K562 (cell line): ENCODE data around the gene ZER1. TPM values are rescaled to one million over a fixed set of nuclear protein-coding genes. Genes with fewer than 3 reads are reported as not detected.
A peak's percentile ranks its signal among the peaks of the same experiment; 100 is the strongest.

Source experiments
- ATAC-seq: fragments of 200-7000 bp; cut with Tn5 transposase; 3 replicates; pipeline ENCODE4 v1.9.1; 2020; ENCODE audit warnings: moderate library complexity
- BruUV-seq: library from RNA; stranded (reverse); fragments of 400-500 nt; replicated peaks from 2 replicates; lab custom pipeline; 2021; lab: Mats Ljungman, UMichigan
- CTCF ChIA-PET: fragments of 300-600 bp; formaldehyde crosslinking; extraction: SDS; loops from one replicate; lab custom pipeline; 2021; ENCODE audit warnings: low intra/inter-chr PET ratio; lab: Yijun Ruan, JAX
- POLR2A ChIA-PET: fragments of 300-600, 350-650 bp; sonication (Branson Sonifier 250); formaldehyde crosslinking; extraction: SDS; loops from one replicate; lab custom pipeline; 2021; ENCODE audit warnings: antibody characterized with exemption, inconsistent platforms; lab: Yijun Ruan, JAX
- DNase-seq, 4 experiments: peaks; one replicate each; pipeline versions ENCODE4 v3.0.0 to v3.0.0-alpha.2; 2011 to 2018; ENCODE audit warnings: low spot score in 3 of 4, mixed read lengths in 3 of 4; ENCODE audit errors: extremely low read depth in 1 of 4
- FAIRE-seq: peaks from 2 replicates; lab custom pipeline; 2011; peaks lifted over from hg19 to GRCh38; lab: Jason Lieb, UNC
- H2AFZ ChIP-seq: 2 replicates; pipeline ENCODE4 v1.6.0; 2011; ENCODE audit warnings: low read depth, low read length, control low read depth, inconsistent platforms
- H3K27ac ChIP-seq: fragments of 200-600 bp; 3 replicates; pipeline ENCODE4 v1.8.0; 2011; ENCODE audit warnings: low read depth, mild to moderate bottlenecking, control low read depth, inconsistent platforms, low read length, moderate library complexity, mixed read lengths; ENCODE audit errors: extremely low read depth
- H3K27me3 ChIP-seq, 2 experiments: fragments of 300-600 bp in 1 of 2; 2 replicates in 1 of 2; 3 replicates in 1 of 2; pipeline versions ENCODE4 v1.6.0 to v1.8.0; 2011; ENCODE audit warnings: inconsistent platforms in 2 of 2, low read length in 2 of 2, mild to moderate bottlenecking in 1 of 2, mixed read lengths in 1 of 2, moderate library complexity in 1 of 2; ENCODE audit not compliant: control insufficient read depth in 2 of 2, insufficient read depth in 2 of 2
- H3K36me3 ChIP-seq: fragments of 300-600 bp; 3 replicates; pipeline ENCODE4 v1.8.0; 2011; ENCODE audit warnings: mild to moderate bottlenecking, low read length, inconsistent platforms; ENCODE audit not compliant: control insufficient read depth, insufficient read depth
- H3K4me1 ChIP-seq, 2 experiments: fragments of 200-600 bp in 1 of 2; replicated peaks in 1 of 2; 2 replicates in 1 of 2; 3 replicates in 1 of 2; pipeline versions ENCODE4 v1.5.1 to v1.8.0; 2011; ENCODE audit warnings: inconsistent platforms in 2 of 2, low read length in 2 of 2, mild to moderate bottlenecking in 1 of 2, mixed read lengths in 1 of 2, moderate library complexity in 1 of 2; ENCODE audit not compliant: control insufficient read depth in 2 of 2, insufficient read depth in 2 of 2
- H3K4me2 ChIP-seq: 2 replicates; pipeline ENCODE4 v1.6.1; 2011; ENCODE audit warnings: low read length, control low read depth, inconsistent platforms, mixed read lengths; ENCODE audit not compliant: insufficient read depth
- H3K4me3 ChIP-seq: fragments of 200-600 bp; sonication (generic), shearing (Covaris generic); 2 replicates; pipeline ENCODE4 v1.5.1; 2016; ENCODE audit warnings: control low read depth, inconsistent platforms
- H3K79me2 ChIP-seq: fragments of 200-600 bp; 3 replicates; pipeline ENCODE4 v1.8.0; 2011; ENCODE audit warnings: low read length, inconsistent platforms; ENCODE audit not compliant: control insufficient read depth, insufficient read depth
- H3K9ac ChIP-seq, 2 experiments: 2 replicates each; pipeline versions ENCODE4 v1.6.0 to v1.6.1; 2011; ENCODE audit warnings: low read depth in 2 of 2, low read length in 2 of 2, control low read depth in 1 of 2, inconsistent platforms in 1 of 2, mild to moderate bottlenecking in 1 of 2, mixed read lengths in 1 of 2; ENCODE audit not compliant: insufficient read depth in 1 of 2
- H3K9me1 ChIP-seq: one replicate; pipeline ENCODE4 v1.6.0; 2011; ENCODE audit warnings: inconsistent platforms, mild to moderate bottlenecking, low read length, moderate library complexity; ENCODE audit not compliant: control insufficient read depth, insufficient read depth
- H3K9me3 ChIP-seq: replicated peaks from 2 replicates; pipeline ENCODE4 v1.5.1; 2011; ENCODE audit warnings: low read depth, low read length, inconsistent platforms; ENCODE audit not compliant: control insufficient read depth, insufficient read depth
- H4K20me1 ChIP-seq: replicated peaks from 2 replicates; pipeline ENCODE4 v1.6.1; 2011; ENCODE audit warnings: low read length, inconsistent platforms, mixed read lengths; ENCODE audit not compliant: control insufficient read depth, insufficient read depth
- CC2D1A ChIP-seq: fragments of 450-650 bp; IDR thresholded peaks from 2 replicates; pipeline ENCODE4 v1.6.1; 2017; ENCODE audit warnings: mild to moderate bottlenecking
- CREB3L1 ChIP-seq: fragments of 450-650 bp; IDR thresholded peaks from 2 replicates; pipeline ENCODE4 v1.6.1; 2014; ENCODE audit warnings: low read depth, mild to moderate bottlenecking, moderate library complexity, borderline replicate concordance
- GATAD2A ChIP-seq: fragments of 450-650 bp; IDR thresholded peaks from 2 replicates; pipeline ENCODE4 v1.6.1; 2017
- HEY1 ChIP-seq: fragments of 250-450 bp; sonication (Bioruptor Pico); IDR thresholded peaks from 2 replicates; pipeline ENCODE4 v1.5.0; 2020; ENCODE audit warnings: mild to moderate bottlenecking, moderate library complexity, borderline replicate concordance
- MCM3 ChIP-seq: fragments of 450-650 bp; IDR thresholded peaks from 2 replicates; pipeline ENCODE4 v1.6.1; 2016
- NCOR1 ChIP-seq: fragments of 450-650 bp; IDR thresholded peaks from 2 replicates; pipeline ENCODE4 v1.6.1; 2016; ENCODE audit warnings: mild to moderate bottlenecking, moderate library complexity
- PHB2 ChIP-seq: fragments of 450-650 bp; IDR thresholded peaks from 2 replicates; pipeline ENCODE4 v1.6.1; 2017; ENCODE audit warnings: low read depth
- RAD51 ChIP-seq: fragments of 450-650 bp; IDR thresholded peaks from 2 replicates; pipeline ENCODE4 v1.7.1; 2016; ENCODE audit warnings: low read depth, mild to moderate bottlenecking, borderline replicate concordance
- SREBF1 ChIP-seq: fragments of 150-350 bp; IDR thresholded peaks from 2 replicates; pipeline ENCODE4 v1.6.1; 2014; ENCODE audit warnings: antibody characterized with exemption, low read depth, low read length, borderline replicate concordance
- SRSF7 ChIP-seq: fragments of 200-400 bp; formaldehyde crosslinking; optimal IDR thresholded peaks from 2 replicates; pipeline ENCODE3; 2017; ENCODE audit warnings: mild to moderate bottlenecking, low read depth, low read length
- ZNF274 ChIP-seq: IDR thresholded peaks from 2 replicates; pipeline ENCODE4 v1.6.1; 2011; ENCODE audit warnings: low read depth, mild to moderate bottlenecking, low read length, moderate library complexity, borderline replicate concordance
- WGBS: fragments of 100-300 bp; shearing (Covaris generic); methylation state at CpG from one replicate; pipeline ENCODE4 v1.1.6; 2016; ENCODE audit warnings: low coverage, mixed read lengths; ENCODE audit not compliant: insufficient coverage; ENCODE audit errors: missing lambda C conversion rate; 5-methylcytosine and 5-hydroxymethylcytosine counted together
- in situ Hi-C: fragments of 300-500 bp; cut with MboI; formaldehyde crosslinking; loops from 4 replicates; pipeline ENCODE4 v1.15.0; 2018; ENCODE audit warnings: inconsistent platforms, mixed read lengths
- intact Hi-C: fragments of 100-400 bp; cut with micrococcal nuclease; formaldehyde crosslinking; loops from 2 replicates; pipeline ENCODE4 v1.14.2; 2022
- polyA plus RNA-seq, 8 experiments: library from polyadenylated mRNA; depleted of rRNA in 4 of 8; stranded (reverse) in 5 of 8; unstranded in 3 of 8; fragments of >200 nt; fragmentation: Nextera tagmentation in 2 of 8; fragmentation: Illumina TruSeq in 1 of 8; extraction: Ambion mirVana in 2 of 8; extraction: Trizol in 1 of 8; gene quantifications; 2 replicates each; pipeline versions ENCODE4 v1.2.1 to v1.2.3, GENCODE V29; 2011 to 2014; ENCODE audit warnings: inconsistent platforms in 1 of 8, missing spikeins in 1 of 8
- total RNA-seq, 7 experiments: library from RNA; depleted of rRNA in 6 of 7; stranded (reverse); fragments of >200 nt in 6 of 7; fragmentation: Illumina TruSeq in 2 of 7; extraction: Trizol in 2 of 7; gene quantifications; 2 replicates each; pipeline versions ENCODE4 v1.2.1 to v1.2.3, GENCODE V29; 2011 to 2021; ENCODE audit warnings: low replicate concordance in 1 of 7
- TF ChIP-seq, protein P1 (sequence below): fragments of 450-650 bp; formaldehyde crosslinking; IDR thresholded peaks from 2 replicates; pipeline ENCODE4 v1.4.0; 2022; ENCODE audit warnings: missing genetic modification characterization
- TF ChIP-seq, protein P2 (sequence below), 2 experiments: fragments of 450-650 bp; IDR thresholded peaks; 2 replicates each; pipeline ENCODE4 v1.6.1; 2016; ENCODE audit warnings: mild to moderate bottlenecking in 2 of 2, borderline replicate concordance in 1 of 2, low read depth in 1 of 2, moderate library complexity in 1 of 2

Gene ZER1
- total and polyA plus RNA-seq, 9 of the 15 experiments (the other 6 are each of a cell fraction or from before 2014, with no cell fraction given), result 0.07 to 10.7 (median 6.2) TPM

DNA sequence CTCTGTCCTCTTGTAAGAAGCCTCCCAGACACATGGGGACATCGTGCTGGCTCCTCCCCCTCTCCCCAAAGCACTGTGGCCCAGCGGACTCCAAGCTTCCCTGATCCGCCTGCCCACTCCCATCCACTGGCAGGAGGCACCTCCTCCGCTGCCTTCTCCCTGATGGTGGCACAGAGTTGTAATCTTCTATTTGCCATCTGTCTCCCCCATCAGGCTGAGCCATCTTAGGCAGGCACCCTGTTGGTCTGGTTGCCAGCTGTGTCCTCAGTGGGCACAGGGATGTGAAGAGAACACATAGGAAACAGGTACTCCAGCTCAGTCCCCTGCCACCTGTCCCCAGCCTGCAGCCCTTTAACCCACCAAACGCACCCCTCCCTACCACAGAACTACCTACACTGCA lies 42.4 kb downstream of the ZER1 start:
- Histone ChIP-seq H3K36me3 (no peaks in the 10 kb centered on the region), H3K4me3 (no peak overlapping the region), H3K9me3 (no peaks in the 10 kb centered on the region), H2AFZ (no peak overlapping the region), H3K79me2 (0 out of 3 replicates have a peak, but pooled peaks cover 2% of the 10 kb centered on the region), H4K20me1 (no peaks in the 10 kb centered on the region), H3K4me2 (no peak overlapping the region), H3K9me1 (no peaks in the 10 kb centered on the region), H3K4me1 (peaks cover 5 to 39% of the 10 kb centered on the region in 2 experiments; a peak in 4 of 5 replicates), H3K27me3 (no peaks in the 10 kb centered on the region), H3K27ac (no peak overlapping the region), H3K9ac (peak overlapping the region in 1 of 2 experiments; percentile 32; a peak in 1 of 4 replicates)
- DNase-seq, result no peak
- WGBS, result 62% methylated on average over 5 of the region's 5 CpGs
- ChIA-PET POLR2A (interaction anchor here (1.2 kb wide), 1 partner anchor 42 kb away, joined by 3 read pairs; no protein-coding TSS in a partner anchor), CTCF (no interaction called here)
- no peak for ATAC-seq
- in situ Hi-C loops, result no loop called here
- no peak for FAIRE-seq
- intact Hi-C loops, result no loop called here
- no TSS peak for BruUV-seq
- no peak for TF ChIP-seq CC2D1A
- TF ChIP-seq CREB3L1, result no peak
- no peak for TF ChIP-seq GATAD2A
- TF ChIP-seq SRSF7, result no peak
- no peak for TF ChIP-seq NCOR1
- TF ChIP-seq PHB2, result no peak
- no peak for TF ChIP-seq HEY1
- TF ChIP-seq SREBF1, result no peak
- TF ChIP-seq, protein P1, sequence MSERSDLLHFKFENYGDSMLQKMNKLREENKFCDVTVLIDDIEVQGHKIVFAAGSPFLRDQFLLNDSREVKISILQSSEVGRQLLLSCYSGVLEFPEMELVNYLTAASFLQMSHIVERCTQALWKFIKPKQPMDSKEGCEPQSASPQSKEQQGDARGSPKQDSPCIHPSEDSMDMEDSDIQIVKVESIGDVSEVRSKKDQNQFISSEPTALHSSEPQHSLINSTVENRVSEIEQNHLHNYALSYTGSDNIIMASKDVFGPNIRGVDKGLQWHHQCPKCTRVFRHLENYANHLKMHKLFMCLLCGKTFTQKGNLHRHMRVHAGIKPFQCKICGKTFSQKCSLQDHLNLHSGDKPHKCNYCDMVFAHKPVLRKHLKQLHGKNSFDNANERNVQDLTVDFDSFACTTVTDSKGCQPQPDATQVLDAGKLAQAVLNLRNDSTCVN (CRISPR knock-in tag), result no peak
- TF ChIP-seq, protein P2, sequence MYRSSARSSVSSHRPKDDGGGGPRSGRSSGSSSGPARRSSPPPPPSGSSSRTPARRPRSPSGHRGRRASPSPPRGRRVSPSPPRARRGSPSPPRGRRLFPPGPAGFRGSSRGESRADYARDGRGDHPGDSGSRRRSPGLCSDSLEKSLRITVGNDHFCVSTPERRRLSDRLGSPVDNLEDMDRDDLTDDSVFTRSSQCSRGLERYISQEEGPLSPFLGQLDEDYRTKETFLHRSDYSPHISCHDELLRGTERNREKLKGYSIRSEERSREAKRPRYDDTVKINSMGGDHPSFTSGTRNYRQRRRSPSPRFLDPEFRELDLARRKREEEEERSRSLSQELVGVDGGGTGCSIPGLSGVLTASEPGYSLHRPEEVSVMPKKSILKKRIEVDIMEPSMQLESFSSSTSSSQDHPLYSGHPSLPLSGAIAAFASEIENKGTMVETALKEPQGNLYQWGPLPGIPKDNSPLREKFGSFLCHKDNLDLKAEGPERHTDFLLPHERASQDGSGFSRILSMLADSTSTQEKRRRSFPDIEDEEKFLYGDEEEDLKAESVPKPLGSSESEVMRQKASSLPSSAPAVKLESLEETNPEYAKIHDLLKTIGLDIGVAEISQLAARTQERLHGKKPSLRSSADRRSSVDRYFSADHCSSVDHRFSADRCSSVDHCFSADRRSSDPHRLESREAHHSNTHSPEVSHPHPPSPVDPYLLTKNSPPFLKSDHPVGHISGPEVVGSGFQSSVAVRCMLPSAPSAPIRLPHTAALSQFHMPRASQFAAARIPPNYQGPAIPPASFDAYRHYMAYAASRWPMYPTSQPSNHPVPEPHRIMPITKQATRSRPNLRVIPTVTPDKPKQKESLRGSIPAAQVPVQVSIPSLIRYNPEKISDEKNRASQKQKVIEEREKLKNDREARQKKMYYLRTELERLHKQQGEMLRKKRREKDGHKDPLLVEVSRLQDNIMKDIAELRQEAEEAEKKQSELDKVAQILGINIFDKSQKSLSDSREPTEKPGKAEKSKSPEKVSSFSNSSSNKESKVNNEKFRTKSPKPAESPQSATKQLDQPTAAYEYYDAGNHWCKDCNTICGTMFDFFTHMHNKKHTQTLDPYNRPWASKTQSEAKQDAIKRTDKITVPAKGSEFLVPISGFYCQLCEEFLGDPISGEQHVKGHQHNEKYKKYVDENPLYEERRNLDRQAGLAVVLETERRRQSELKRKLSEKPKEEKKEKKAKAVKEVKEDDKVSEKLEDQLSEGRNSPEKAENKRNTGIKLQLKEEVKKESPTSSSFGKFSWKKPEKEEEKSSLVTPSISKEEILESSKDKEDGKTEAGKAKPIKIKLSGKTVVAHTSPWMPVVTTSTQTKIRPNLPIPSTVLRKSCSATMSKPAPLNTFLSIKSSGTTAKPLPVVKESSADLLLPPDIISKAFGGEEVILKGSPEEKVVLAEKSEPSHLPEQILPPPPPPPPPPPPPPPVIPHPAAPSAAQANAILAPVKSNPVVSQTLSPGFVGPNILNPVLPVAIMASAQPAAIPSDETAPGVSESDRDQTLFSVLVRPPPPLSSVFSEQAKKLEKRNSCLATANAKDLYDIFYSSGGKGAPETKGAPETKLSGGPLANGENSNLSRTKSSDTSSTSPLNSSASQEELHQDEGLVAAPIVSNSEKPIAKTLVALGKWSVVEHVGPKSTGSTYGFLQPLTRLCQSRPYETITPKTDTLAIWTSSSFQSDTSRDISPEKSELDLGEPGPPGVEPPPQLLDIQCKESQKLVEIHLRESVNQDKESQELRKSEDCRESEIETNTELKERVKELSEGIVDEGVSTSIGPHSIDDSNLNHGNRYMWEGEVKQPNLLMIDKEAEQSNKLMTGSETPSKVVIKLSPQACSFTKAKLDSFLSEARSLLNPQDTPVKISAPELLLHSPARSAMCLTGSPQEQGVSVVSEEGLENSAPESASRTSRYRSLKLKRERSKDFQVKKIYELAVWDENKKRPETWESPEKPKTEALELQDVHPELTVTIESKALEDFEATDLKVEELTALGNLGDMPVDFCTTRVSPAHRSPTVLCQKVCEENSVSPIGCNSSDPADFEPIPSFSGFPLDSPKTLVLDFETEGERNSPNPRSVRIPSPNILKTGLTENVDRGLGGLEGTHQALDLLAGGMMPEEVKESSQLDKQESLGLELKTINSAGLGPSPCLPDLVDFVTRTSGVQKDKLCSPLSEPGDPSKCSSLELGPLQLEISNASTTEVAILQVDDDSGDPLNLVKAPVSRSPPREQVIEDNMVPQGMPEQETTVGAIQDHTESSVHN (IDR thresholded peaks at IDR 0.05; ENCODE audit: borderline replicate concordance in 1 of 2, low read depth in 1 of 2), result no peak
- no peak for TF ChIP-seq MCM3
- TF ChIP-seq ZNF274, result no peak
- no peak for TF ChIP-seq RAD51
